K562 (cell line): ENCODE results near the gene LGR6. TPM values are rescaled to one million over a fixed set of nuclear protein-coding genes. Genes with fewer than 3 reads are reported as not detected.

ENCODE experiments used
- ASH1L ChIP-seq: fragments of 450-650 bp; IDR thresholded peaks from 2 replicates; pipeline ENCODE4 v1.6.1; 2018; ENCODE audit warnings: borderline replicate concordance, mild to moderate bottlenecking, low read depth; ENCODE audit not compliant: partially characterized antibody
- CHD2 ChIP-seq: IDR thresholded peaks from 2 replicates; pipeline ENCODE4 v1.6.1; 2011; ENCODE audit warnings: low read depth, low read length
- DMBX1 ChIP-seq: fragments of 250-450 bp; sonication (Bioruptor Pico); IDR thresholded peaks from 2 replicates; pipeline ENCODE4 v1.8.0; 2022; ENCODE audit warnings: inconsistent platforms, mild to moderate bottlenecking, moderate library complexity, borderline replicate concordance
- ELF4 ChIP-seq: fragments of 450-650 bp; formaldehyde crosslinking; IDR thresholded peaks from 2 replicates; pipeline ENCODE4 v1.4.0; 2022; ENCODE audit warnings: missing genetic modification characterization
- GTF3C2 ChIP-seq: IDR thresholded peaks from 3 replicates; pipeline ENCODE4 v1.6.1; 2011; ENCODE audit warnings: borderline replicate concordance, mild to moderate bottlenecking, moderate library complexity; ENCODE audit not compliant: insufficient read length; ENCODE audit errors: extremely low read depth
- JUND ChIP-seq, 2 experiments: IDR thresholded peaks; 2 replicates in 1 of 2; 3 replicates in 1 of 2; pipeline ENCODE4 v1.6.1; 2011; ENCODE audit warnings: borderline replicate concordance in 2 of 2, low read depth in 2 of 2, low read length in 2 of 2, improper control_type of control experiment in 1 of 2, missing biosample characterization in 1 of 2, missing genetic modification characterization in 1 of 2, missing genetic modification reagents in 1 of 2
- KAT7 ChIP-seq: sonication (generic); formaldehyde crosslinking; IDR thresholded peaks from 2 replicates; pipeline ENCODE4 v1.8.0; 2022; ENCODE audit warnings: missing genetic modification reagents, mild to moderate bottlenecking, borderline replicate concordance
- POLR3A ChIP-seq: IDR thresholded peaks from 2 replicates; pipeline ENCODE4 v1.6.1; 2011; ENCODE audit warnings: borderline replicate concordance, mild to moderate bottlenecking, moderate library complexity; ENCODE audit not compliant: insufficient read length, insufficient read depth; ENCODE audit errors: extremely low read depth
- PPARD ChIP-seq: fragments of 250-450 bp; sonication (Bioruptor Pico); IDR thresholded peaks from 2 replicates; pipeline ENCODE4 v1.8.0; 2022; ENCODE audit warnings: inconsistent platforms, mild to moderate bottlenecking, moderate library complexity
- RBFOX2 ChIP-seq: fragments of 200-400 bp; formaldehyde crosslinking; IDR thresholded peaks from 2 replicates; pipeline ENCODE4 v1.6.1; 2017; ENCODE audit warnings: low read depth, mild to moderate bottlenecking, low read length, moderate library complexity
- RFX5 ChIP-seq: IDR thresholded peaks from 2 replicates; pipeline ENCODE4 v1.6.1; 2011; ENCODE audit warnings: low read depth, mild to moderate bottlenecking, improper control_type of control experiment, low read length
- RFX7 ChIP-seq: fragments of 250-450 bp; sonication (Bioruptor Pico); IDR thresholded peaks from 2 replicates; pipeline ENCODE4 v1.5.1; 2021; ENCODE audit warnings: mild to moderate bottlenecking
- SMAD2 ChIP-seq: fragments of 150-350 bp; IDR thresholded peaks from 2 replicates; pipeline ENCODE4 v1.6.1; 2014; ENCODE audit warnings: low read depth, mild to moderate bottlenecking, low read length
- SMAD4 ChIP-seq: fragments of 250-450 bp; sonication (Bioruptor Pico); conservative IDR thresholded peaks from 2 replicates; pipeline ENCODE4 v1.8.0; 2021; ENCODE audit warnings: inconsistent platforms, mild to moderate bottlenecking, moderate library complexity
- SMARCC2 ChIP-seq: fragments of 450-650 bp; IDR thresholded peaks from 2 replicates; pipeline ENCODE4 v1.6.1; 2017; ENCODE audit warnings: antibody characterized with exemption, moderate library complexity, mild to moderate bottlenecking, low read depth
- TCF7L2 ChIP-seq: fragments of 150-350 bp; IDR thresholded peaks from 2 replicates; pipeline ENCODE4 v1.6.1; 2016; ENCODE audit warnings: low read depth, mild to moderate bottlenecking, low read length, moderate library complexity
- TRIM24 ChIP-seq, 2 experiments: fragments of 450-650 bp; IDR thresholded peaks; 2 replicates each; pipeline ENCODE4 v1.6.1; 2016
- U2AF2 ChIP-seq: fragments of 200-400 bp; formaldehyde crosslinking; optimal IDR thresholded peaks from 2 replicates; pipeline ENCODE3; 2017; ENCODE audit warnings: low read depth, mild to moderate bottlenecking, low read length
- ZBTB12 ChIP-seq: fragments of 250-450 bp; sonication (Bioruptor Pico); IDR thresholded peaks from 2 replicates; pipeline ENCODE4 v1.4.0; 2020
- ZKSCAN1 ChIP-seq: fragments of 150-350 bp; IDR thresholded peaks from 2 replicates; pipeline ENCODE4 v1.6.1; 2016; ENCODE audit warnings: low read depth, low read length
- ZNF232 ChIP-seq: sonication (generic); formaldehyde crosslinking; IDR thresholded peaks from 2 replicates; pipeline ENCODE4 v1.8.0; 2022; ENCODE audit warnings: mild to moderate bottlenecking, missing genetic modification reagents
- ZNF3 ChIP-seq: fragments of 250-450 bp; sonication (Bioruptor Pico); IDR thresholded peaks from 2 replicates; pipeline ENCODE4 v1.5.0; 2021; ENCODE audit warnings: mild to moderate bottlenecking, moderate library complexity
- ZNF507 ChIP-seq: conservative IDR thresholded peaks from 2 replicates; pipeline ENCODE4 v1.6.1; 2017; ENCODE audit warnings: missing genetic modification characterization, missing compliant biosample characterization
- ZNF561 ChIP-seq: fragments of 450-650 bp; formaldehyde crosslinking; conservative IDR thresholded peaks from 2 replicates; pipeline ENCODE4 v1.4.0; 2020; ENCODE audit warnings: mild to moderate bottlenecking, moderate library complexity
- ZSCAN32 ChIP-seq: fragments of 450-650 bp; formaldehyde crosslinking; IDR thresholded peaks from 2 replicates; pipeline ENCODE4 v1.4.0; 2020; ENCODE audit warnings: mild to moderate bottlenecking, moderate library complexity
- polyA plus RNA-seq, 8 experiments: library from polyadenylated mRNA; depleted of rRNA in 4 of 8; stranded (reverse) in 5 of 8; unstranded in 3 of 8; fragments of >200 nt; fragmentation: Nextera tagmentation in 2 of 8; fragmentation: Illumina TruSeq in 1 of 8; extraction: Ambion mirVana in 2 of 8; extraction: Trizol in 1 of 8; gene quantifications; 2 replicates each; pipeline versions ENCODE4 v1.2.1 to v1.2.3, GENCODE V29; 2011 to 2014; ENCODE audit warnings: inconsistent platforms in 1 of 8, missing spikeins in 1 of 8
- total RNA-seq, 7 experiments: library from RNA; depleted of rRNA in 6 of 7; stranded (reverse); fragments of >200 nt in 6 of 7; fragmentation: Illumina TruSeq in 2 of 7; extraction: Trizol in 2 of 7; gene quantifications; 2 replicates each; pipeline versions ENCODE4 v1.2.1 to v1.2.3, GENCODE V29; 2011 to 2021; ENCODE audit warnings: low replicate concordance in 1 of 7

Gene LGR6
- total and polyA plus RNA-seq, 9 of the 15 experiments (the other 6 are each of a cell fraction or from before 2014, with no cell fraction given): 0.01 to 0.54 (median 0.17) TPM; not detected in 1

DNA sequence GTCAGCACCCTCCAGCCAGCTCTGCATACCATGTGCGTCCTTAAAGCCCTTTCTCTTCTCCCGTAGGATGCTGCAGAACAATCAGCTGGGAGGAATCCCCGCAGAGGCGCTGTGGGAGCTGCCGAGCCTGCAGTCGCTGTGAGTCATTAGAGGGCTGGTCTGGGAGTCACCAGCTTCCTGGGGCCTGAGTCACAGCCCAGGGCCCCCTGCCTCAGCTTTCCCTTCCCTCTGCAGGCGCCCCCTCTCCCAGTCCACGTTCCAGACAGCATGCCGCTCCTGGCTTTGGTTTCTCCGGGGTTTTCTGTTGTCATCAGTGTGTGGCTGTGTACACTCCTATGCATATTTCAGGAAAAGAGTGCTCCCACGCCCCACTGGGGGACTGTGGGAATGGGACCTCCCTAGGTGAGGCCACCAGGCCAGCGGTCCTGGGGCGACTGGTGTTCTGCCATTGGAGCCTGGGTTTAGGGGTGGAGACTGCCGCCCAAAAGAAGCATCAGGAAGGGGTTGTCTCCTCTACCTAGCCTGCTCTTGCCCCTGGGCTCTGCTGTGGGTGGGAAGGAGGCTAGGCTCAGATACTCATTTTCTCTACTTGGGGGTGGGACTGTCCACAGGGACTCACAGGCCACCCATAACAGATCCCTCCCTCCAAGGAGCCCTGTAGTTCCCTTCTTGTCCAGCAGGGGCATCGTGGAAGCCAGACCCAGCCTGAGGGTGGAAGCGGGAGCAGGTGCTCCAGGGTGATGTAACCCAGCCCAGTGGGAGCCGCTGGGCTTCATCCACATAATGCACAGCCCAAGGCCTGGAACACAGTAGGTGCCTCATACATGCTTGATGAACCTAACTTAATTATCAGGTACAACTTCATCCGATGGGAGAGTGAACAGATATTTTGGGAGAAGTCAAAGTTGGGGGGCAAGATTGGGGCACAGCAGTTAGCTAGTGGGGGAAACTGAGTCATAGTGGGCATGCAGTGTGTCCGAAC is 42.5 kb downstream of the LGR6 start (continued):
- TF ChIP-seq ZBTB12 (CRISPR knock-in tag) (no peak), POLR3A (no peak), CHD2 (no peak), SMARCC2 (no peak), ZNF561 (CRISPR knock-in tag) (no peak), JUND (IDR thresholded peaks at IDR 0.05; ENCODE audit: borderline replicate concordance, low read depth, low read length) (peak; percentile 86), JUND (tag; IDR thresholded peaks at IDR 0.05; ENCODE audit: borderline replicate concordance, low read depth, low read length) (peak; percentile 52; the same call in 1 of the 3 replicates), ASH1L (no peak), DMBX1 (CRISPR knock-in tag) (no peak), ZNF3 (CRISPR knock-in tag) (no peak), RFX5 (no peak), ZNF232 (CRISPR knock-in tag) (no peak), SMAD4 (CRISPR knock-in tag) (no peak), GTF3C2 (no peak), KAT7 (CRISPR knock-in tag) (no peak), RFX7 (CRISPR knock-in tag) (no peak), U2AF2 (no peak), SMAD2 (no peak), RBFOX2 (peak; percentile 14; the same call in 1 of the 2 replicates), PPARD (CRISPR knock-in tag) (no peak), ZSCAN32 (0 out of 2 replicates have a peak, but pooled peaks have one; percentile 6), ZKSCAN1 (peak; percentile 91), ELF4 (CRISPR knock-in tag) (no peak), TRIM24 (IDR thresholded peaks at IDR 0.05) (peak in 1 of 2 experiments; percentile 12; a peak in 1 of 4 replicates), ZNF507 (no peak), TCF7L2 (no peak)
